Measurements from ENCODE around the gene NPIPA5. TPM values are rescaled to one million over a fixed set of nuclear protein-coding genes. Genes with fewer than 3 reads are reported as not detected.
"Not testable (repeated sequence)": the region's sequence is repeated elsewhere in the genome, so short reads cannot be mapped to it uniquely, and the experiment has no call there.

The NPIPA5 gene
- total and polyA plus RNA-seq, 2 of the 13 experiments (the other 11 are each of a cell fraction or from before 2014, with no cell fraction given): 9.7 to 21.5 TPM

GRCh38 chr16:15324954-15325353 lies 53.1 kb downstream of the NPIPA5 start:
- CTCF ChIA-PET (ENCODE audit: low intra/inter-chr PET ratio, low total read pairs); H4K20me1 ChIP-seq (ENCODE audit: insufficient read depth, low read length); H3K9me3 ChIP-seq (ENCODE audit: low read length); H2AFZ ChIP-seq (ENCODE audit: low read length); H3K27me3 ChIP-seq (ENCODE audit: control insufficient read depth in 1 of 2, insufficient read depth in 2 of 2, low read length in 2 of 2); H3K4me2 ChIP-seq (ENCODE audit: low read depth, low read length); POLR2A ChIA-PET; in situ Hi-C loops (cut with HindIII; ENCODE audit: extremely low pct_ligation_motif_present, low pct_unique_long_range_greater_than_20kb); H3K9ac ChIP-seq (ENCODE audit: insufficient read depth, low read depth, low read length); H3K79me2 ChIP-seq (ENCODE audit: insufficient read depth, low read length); BruUV-seq (replicated peaks); intact Hi-C loops (cut with micrococcal nuclease; ENCODE audit: unreplicated experiment); H3K4me3 ChIP-seq (replicated peaks in 1 of 3; ENCODE audit: insufficient read depth in 1 of 3, low read depth in 2 of 3, low read length in 3 of 3); DNase-seq (ENCODE audit: low spot score); FAIRE-seq; H3K27ac ChIP-seq (ENCODE audit: extremely low read length, insufficient read depth, low read length); H3K36me3 ChIP-seq (replicated peaks in 1 of 2; ENCODE audit: control insufficient read depth in 1 of 2, insufficient read depth in 2 of 2, low read length in 2 of 2); ATAC-seq; H3K4me1 ChIP-seq (ENCODE audit: insufficient read depth, low read length): not testable (repeated sequence)
- 6% methylated on average over 2 of the region's 4 CpGs for WGBS (ENCODE audit: low lambda C conversion rate)

GRCh38 chr16:15323373-15323772 lies 54.7 kb downstream of the NPIPA5 start:
- H3K27me3 ChIP-seq (ENCODE audit: control insufficient read depth in 1 of 2, insufficient read depth in 2 of 2, low read length in 2 of 2); H3K36me3 ChIP-seq (replicated peaks in 1 of 2; ENCODE audit: control insufficient read depth in 1 of 2, insufficient read depth in 2 of 2, low read length in 2 of 2); H3K9ac ChIP-seq (ENCODE audit: insufficient read depth, low read depth, low read length); ATAC-seq; H3K4me1 ChIP-seq (ENCODE audit: insufficient read depth, low read length); H2AFZ ChIP-seq (ENCODE audit: low read length); H3K79me2 ChIP-seq (ENCODE audit: insufficient read depth, low read length); POLR2A ChIA-PET; H3K27ac ChIP-seq (ENCODE audit: extremely low read length, insufficient read depth, low read length); DNase-seq (ENCODE audit: low spot score); CTCF ChIA-PET (ENCODE audit: low intra/inter-chr PET ratio, low total read pairs); FAIRE-seq; BruUV-seq (replicated peaks); H3K4me2 ChIP-seq (ENCODE audit: low read depth, low read length); H3K4me3 ChIP-seq (replicated peaks in 1 of 3; ENCODE audit: insufficient read depth in 1 of 3, low read depth in 2 of 3, low read length in 3 of 3); intact Hi-C loops (cut with micrococcal nuclease; ENCODE audit: unreplicated experiment); in situ Hi-C loops (cut with HindIII; ENCODE audit: extremely low pct_ligation_motif_present, low pct_unique_long_range_greater_than_20kb); H3K9me3 ChIP-seq (ENCODE audit: low read length); H4K20me1 ChIP-seq (ENCODE audit: insufficient read depth, low read length): not testable (repeated sequence)
- WGBS (ENCODE audit: low lambda C conversion rate): 85% methylated on average over 2 of the region's 6 CpGs

GRCh38 chr16:15321221-15321620 lies 56.9 kb downstream of the NPIPA5 start:
- H3K36me3 ChIP-seq (replicated peaks in 1 of 2; ENCODE audit: control insufficient read depth in 1 of 2, insufficient read depth in 2 of 2, low read length in 2 of 2); ATAC-seq; DNase-seq (ENCODE audit: low spot score); CTCF ChIA-PET (ENCODE audit: low intra/inter-chr PET ratio, low total read pairs); H3K4me1 ChIP-seq (ENCODE audit: insufficient read depth, low read length); POLR2A ChIA-PET; H2AFZ ChIP-seq (ENCODE audit: low read length); FAIRE-seq; H3K4me2 ChIP-seq (ENCODE audit: low read depth, low read length); H4K20me1 ChIP-seq (ENCODE audit: insufficient read depth, low read length); H3K79me2 ChIP-seq (ENCODE audit: insufficient read depth, low read length); H3K27me3 ChIP-seq (ENCODE audit: control insufficient read depth in 1 of 2, insufficient read depth in 2 of 2, low read length in 2 of 2); H3K4me3 ChIP-seq (replicated peaks in 1 of 3; ENCODE audit: insufficient read depth in 1 of 3, low read depth in 2 of 3, low read length in 3 of 3); BruUV-seq (replicated peaks); intact Hi-C loops (cut with micrococcal nuclease; ENCODE audit: unreplicated experiment); in situ Hi-C loops (cut with HindIII; ENCODE audit: extremely low pct_ligation_motif_present, low pct_unique_long_range_greater_than_20kb); H3K27ac ChIP-seq (ENCODE audit: extremely low read length, insufficient read depth, low read length); H3K9ac ChIP-seq (ENCODE audit: insufficient read depth, low read depth, low read length); H3K9me3 ChIP-seq (ENCODE audit: low read length): not testable (repeated sequence)
- 50% methylated on average over 2 of the region's 2 CpGs for WGBS (ENCODE audit: low lambda C conversion rate)

- H3K4me2 ChIP-seq (ENCODE audit: low read depth, low read length); BruUV-seq (replicated peaks); H3K79me2 ChIP-seq (ENCODE audit: insufficient read depth, low read length); FAIRE-seq; ATAC-seq; DNase-seq (ENCODE audit: low spot score); intact Hi-C loops (cut with micrococcal nuclease; ENCODE audit: unreplicated experiment); H3K9me3 ChIP-seq (ENCODE audit: low read length); H3K27ac ChIP-seq (ENCODE audit: extremely low read length, insufficient read depth, low read length); H4K20me1 ChIP-seq (ENCODE audit: insufficient read depth, low read length); H3K4me1 ChIP-seq (ENCODE audit: insufficient read depth, low read length); POLR2A ChIA-PET; H3K4me3 ChIP-seq (replicated peaks in 1 of 3; ENCODE audit: insufficient read depth in 1 of 3, low read depth in 2 of 3, low read length in 3 of 3); H3K9ac ChIP-seq (ENCODE audit: insufficient read depth, low read depth, low read length); H3K27me3 ChIP-seq (ENCODE audit: control insufficient read depth in 1 of 2, insufficient read depth in 2 of 2, low read length in 2 of 2); CTCF ChIA-PET (ENCODE audit: low intra/inter-chr PET ratio, low total read pairs); in situ Hi-C loops (cut with HindIII; ENCODE audit: extremely low pct_ligation_motif_present, low pct_unique_long_range_greater_than_20kb); H3K36me3 ChIP-seq (replicated peaks in 1 of 2; ENCODE audit: control insufficient read depth in 1 of 2, insufficient read depth in 2 of 2, low read length in 2 of 2); H2AFZ ChIP-seq (ENCODE audit: low read length): not testable (repeated sequence)
- WGBS (ENCODE audit: low lambda C conversion rate): 2% methylated on average over 1 of the region's 1 CpG
These were observed 63.5 kb downstream of the NPIPA5 start for GRCh38 chr16:15314562-15314961.

Data from HepG2 (cell line).